Measurements from ENCODE around the gene GEMIN7. TPM values are rescaled to one million over a fixed set of nuclear protein-coding genes. Genes with fewer than 3 reads are reported as not detected.

GEMIN7 gene
- total and polyA plus RNA-seq, 2 of the 13 experiments (the other 11 are each of a cell fraction or from before 2014, with no cell fraction given) = 24.1 to 30.6 TPM

GRCh38 chr19:45066921-45067661 lies 12.0 kb upstream of the GEMIN7 start:
- in situ Hi-C loops (cut with HindIII; ENCODE audit: extremely low pct_ligation_motif_present, low pct_unique_long_range_greater_than_20kb) = no loop called here
- intact Hi-C loops (cut with micrococcal nuclease; ENCODE audit: unreplicated experiment) = no loop called here
- Histone ChIP-seq H3K9me3 (ENCODE audit: low read length) (no peaks in the 10 kb centered on the region), H3K4me3 (replicated peaks in 1 of 3; ENCODE audit: insufficient read depth in 1 of 3, low read depth in 2 of 3, low read length in 3 of 3) (no peak overlapping the region), H3K79me2 (ENCODE audit: insufficient read depth, low read length) (no peaks in the 10 kb centered on the region), H3K4me1 (ENCODE audit: insufficient read depth, low read length) (no peaks in the 10 kb centered on the region), H2AFZ (ENCODE audit: low read length) (no peak overlapping the region), H3K9ac (ENCODE audit: insufficient read depth, low read depth, low read length) (no peak overlapping the region), H3K4me2 (ENCODE audit: low read depth, low read length) (no peak overlapping the region), H3K36me3 (replicated peaks in 1 of 2; ENCODE audit: control insufficient read depth in 1 of 2, insufficient read depth in 2 of 2, low read length in 2 of 2) (peaks cover 34 to 66% of the 10 kb centered on the region in 2 experiments; a peak in 4 of 5 replicates), H3K27ac (ENCODE audit: extremely low read length, insufficient read depth, low read length) (no peak overlapping the region), H4K20me1 (ENCODE audit: insufficient read depth, low read length) (no peaks in the 10 kb centered on the region), H3K27me3 (ENCODE audit: control insufficient read depth in 1 of 2, insufficient read depth in 2 of 2, low read length in 2 of 2) (no peaks in the 10 kb centered on the region)
- BruUV-seq (replicated peaks) = no TSS peak
- TF ChIP-seq AGO2 (optimal IDR thresholded peaks at IDR 0.05; ENCODE audit: low read depth, low read length) (peak; percentile 81), TERF1 (CRISPR knock-in tag; IDR thresholded peaks at IDR 0.05) (no peak)
- no peak for ATAC-seq
- CTCF ChIA-PET (ENCODE audit: low intra/inter-chr PET ratio, low total read pairs) = no interaction called here
- 96% methylated on average over 35 of the region's 38 CpGs for WGBS (ENCODE audit: low lambda C conversion rate)
- POLR2A ChIA-PET = no interaction called here
- FAIRE-seq = no peak
- DNase-seq (ENCODE audit: low spot score) = no peak

GRCh38 chr19:45068041-45068440 lies 11.0 kb upstream of the GEMIN7 start:
- Histone ChIP-seq H3K4me3 (replicated peaks in 1 of 3; ENCODE audit: insufficient read depth in 1 of 3, low read depth in 2 of 3, low read length in 3 of 3) (no peak overlapping the region), H3K36me3 (replicated peaks in 1 of 2; ENCODE audit: control insufficient read depth in 1 of 2, insufficient read depth in 2 of 2, low read length in 2 of 2) (peaks cover 33 to 62% of the 10 kb centered on the region in 2 experiments; a peak in 4 of 5 replicates), H3K9me3 (ENCODE audit: low read length) (no peaks in the 10 kb centered on the region), H2AFZ (ENCODE audit: low read length) (no peak overlapping the region), H3K27ac (ENCODE audit: extremely low read length, insufficient read depth, low read length) (no peak overlapping the region), H3K4me2 (ENCODE audit: low read depth, low read length) (no peak overlapping the region), H3K27me3 (ENCODE audit: control insufficient read depth in 1 of 2, insufficient read depth in 2 of 2, low read length in 2 of 2) (no peaks in the 10 kb centered on the region), H4K20me1 (ENCODE audit: insufficient read depth, low read length) (no peaks in the 10 kb centered on the region), H3K4me1 (ENCODE audit: insufficient read depth, low read length) (no peaks in the 10 kb centered on the region), H3K9ac (ENCODE audit: insufficient read depth, low read depth, low read length) (no peak overlapping the region), H3K79me2 (ENCODE audit: insufficient read depth, low read length) (no peaks in the 10 kb centered on the region)
- WGBS (ENCODE audit: low lambda C conversion rate) = 87% methylated on average over 9 of the region's 10 CpGs
- in situ Hi-C loops (cut with HindIII; ENCODE audit: extremely low pct_ligation_motif_present, low pct_unique_long_range_greater_than_20kb) (no loop called here), intact Hi-C loops (cut with micrococcal nuclease; ENCODE audit: unreplicated experiment) (no loop called here)
- CTCF ChIA-PET (ENCODE audit: low intra/inter-chr PET ratio, low total read pairs) = no interaction called here
- TF ChIP-seq ZNF549 (CRISPR knock-in tag; IDR thresholded peaks at IDR 0.05) = no peak
- TF ChIP-seq CAMTA2 (CRISPR knock-in tag; IDR thresholded peaks at IDR 0.05; ENCODE audit: borderline replicate concordance) = no peak
- POLR2A ChIA-PET = interaction anchor here (1.8 kb wide), 1 partner anchor 29 kb away, joined by 5 read pairs; the partner anchor contains the start of gene CLASRP
- FAIRE-seq (no peak), ATAC-seq (no peak), DNase-seq (ENCODE audit: low spot score) (no peak)
- no TSS peak for BruUV-seq (replicated peaks)
